ENCODE results near the gene CCSER1.
"Not testable (repeated sequence)": the region's sequence is repeated elsewhere in the genome, so short reads cannot be mapped to it uniquely, and the experiment has no call there.

Gene CCSER1

GRCh38 chr4:90281541-90282355, 154.6 kb downstream of the CCSER1 start:
- no peak for DNase-seq (ENCODE audit: low read depth in 2 of 2, low spot score in 1 of 2)

GRCh38 chr4:90290345-90290744, 163.2 kb downstream of the CCSER1 start:
- no peak for DNase-seq (ENCODE audit: low read depth in 2 of 2, low spot score in 1 of 2)

DNA sequence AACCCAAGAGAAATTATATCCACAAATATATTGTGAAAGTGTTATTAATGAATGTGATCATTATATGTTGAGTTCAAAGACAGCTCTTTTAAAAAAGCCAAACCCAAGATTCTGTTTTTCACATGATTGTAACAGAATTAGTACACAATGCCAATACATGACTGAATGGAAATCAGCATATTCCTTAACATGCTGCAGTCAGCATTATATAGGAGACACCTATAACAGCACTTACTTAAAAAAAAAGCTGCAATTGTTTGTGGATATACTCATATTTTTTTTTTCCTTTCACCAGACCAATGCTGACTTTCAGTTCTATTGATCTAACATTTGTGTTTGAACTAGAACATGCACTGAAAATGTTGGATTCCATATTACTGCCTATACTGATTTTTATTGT, 165.2 kb downstream of the CCSER1 start:
- no peak for DNase-seq (ENCODE audit: low read depth in 2 of 2, low spot score in 1 of 2)

GRCh38 chr4:90293320-90293719, 166.1 kb downstream of the CCSER1 start:
- no peak for DNase-seq (ENCODE audit: low read depth in 2 of 2, low spot score in 1 of 2)

DNA sequence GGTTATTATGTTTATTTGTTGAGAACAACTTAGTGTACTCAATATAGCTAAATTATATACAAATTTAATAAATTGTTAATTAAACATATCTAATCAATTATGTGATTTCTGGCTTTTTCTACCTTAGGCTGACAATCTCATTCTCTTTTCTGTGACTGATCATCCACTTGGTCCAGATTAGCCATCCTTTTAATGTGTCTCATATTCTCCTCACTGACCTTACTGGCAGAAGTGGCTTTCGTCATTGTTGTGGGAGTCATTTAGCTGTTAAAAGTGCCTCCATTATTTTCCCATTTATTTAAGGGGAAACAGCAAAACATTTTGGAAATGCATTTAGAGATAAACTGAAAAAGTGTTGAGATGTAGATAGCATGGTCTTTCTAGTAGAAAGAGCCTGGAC, 172.2 kb downstream of the CCSER1 start:
- DNase-seq (ENCODE audit: low read depth in 2 of 2, low spot score in 1 of 2): no peak

- DNase-seq (ENCODE audit: low read depth in 2 of 2, low spot score in 1 of 2): no peak
These were observed 179.6 kb downstream of the CCSER1 start for GRCh38 chr4:90306810-90307209.

- not testable (repeated sequence) for DNase-seq (ENCODE audit: low read depth in 2 of 2, low spot score in 1 of 2)
These were observed 189.9 kb downstream of the CCSER1 start for GRCh38 chr4:90317140-90317539.

GRCh38 chr4:90317785-90318184, 190.6 kb downstream of the CCSER1 start:
- no peak for DNase-seq (ENCODE audit: low read depth in 2 of 2, low spot score in 1 of 2)

- no peak for DNase-seq (ENCODE audit: low read depth in 2 of 2, low spot score in 1 of 2)
These were observed 191.0 kb downstream of the CCSER1 start for GRCh38 chr4:90318193-90318592.

- DNase-seq (ENCODE audit: low read depth in 2 of 2, low spot score in 1 of 2): no peak
These were observed 201.4 kb downstream of the CCSER1 start for GRCh38 chr4:90328558-90328957.

- DNase-seq (ENCODE audit: low read depth in 2 of 2, low spot score in 1 of 2): no peak
These were observed 203.4 kb downstream of the CCSER1 start for GRCh38 chr4:90330546-90330945.

DNA sequence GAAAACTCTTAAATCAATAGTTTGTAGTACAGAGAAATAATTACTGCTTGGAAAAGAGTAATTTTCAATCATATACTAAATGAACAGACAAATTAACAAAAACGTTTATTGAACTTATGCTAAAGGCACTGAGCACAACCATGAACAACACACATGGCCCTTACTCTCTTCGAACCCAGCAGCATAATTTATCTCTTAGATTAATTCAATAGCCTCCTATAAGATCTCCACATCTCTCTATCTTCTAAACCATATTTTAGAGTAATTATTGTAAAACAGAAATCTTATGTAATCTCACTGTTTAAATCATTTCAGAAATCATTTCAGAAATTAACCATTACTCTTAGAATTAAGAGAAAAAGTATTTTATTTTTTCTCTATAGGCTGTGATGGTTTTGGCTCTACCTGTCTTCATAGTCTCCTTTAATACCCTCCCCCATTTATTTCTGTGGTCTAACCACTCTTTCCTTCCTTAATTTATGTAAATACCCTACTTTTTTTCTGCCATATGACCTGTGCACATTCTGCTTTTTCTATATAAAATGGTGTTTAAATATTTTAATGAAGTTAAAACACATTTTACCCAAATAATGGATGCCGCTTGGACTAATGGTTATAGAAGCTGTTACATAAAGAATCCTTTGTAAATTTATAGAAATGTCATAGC, 218.5 kb downstream of the CCSER1 start:
- no peak for DNase-seq (ENCODE audit: low read depth in 2 of 2, low spot score in 1 of 2)

- DNase-seq (ENCODE audit: low read depth in 2 of 2, low spot score in 1 of 2): no peak
These were observed 222.4 kb downstream of the CCSER1 start for GRCh38 chr4:90349636-90350035.

DNA sequence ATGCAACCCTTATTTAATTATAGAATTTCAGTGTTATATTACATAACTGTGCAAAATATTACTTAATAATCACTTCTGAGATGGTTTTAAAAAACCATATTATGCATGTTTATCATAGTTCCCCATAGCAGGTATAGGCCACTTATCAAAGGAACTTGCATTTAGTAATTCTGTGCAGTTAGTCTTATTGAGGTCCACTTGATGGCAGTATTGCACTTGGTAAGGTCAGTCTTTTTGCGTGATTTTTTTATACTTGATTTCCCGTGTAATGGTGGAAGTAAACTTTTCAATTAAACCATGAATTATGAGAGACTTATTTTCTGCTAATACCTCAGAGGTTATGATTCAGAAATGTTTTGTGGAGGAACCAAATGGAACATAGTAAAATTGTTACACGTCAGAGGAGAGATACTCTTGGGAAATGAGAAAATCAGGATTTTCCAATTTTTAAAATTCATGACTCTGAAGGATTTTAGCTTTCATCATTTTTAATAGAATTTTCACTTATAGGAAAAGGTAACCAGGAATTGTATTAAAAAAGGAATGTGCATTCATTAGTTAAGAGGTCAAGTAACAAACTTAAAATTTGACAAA, 230.0 kb downstream of the CCSER1 start:
- no peak for DNase-seq (ENCODE audit: low read depth in 2 of 2, low spot score in 1 of 2)

GRCh38 chr4:90375081-90375480, 247.9 kb downstream of the CCSER1 start:
- no peak for DNase-seq (ENCODE audit: low read depth in 2 of 2, low spot score in 1 of 2)

- DNase-seq (ENCODE audit: low read depth in 2 of 2, low spot score in 1 of 2): no peak
These were observed 266.0 kb downstream of the CCSER1 start for GRCh38 chr4:90393215-90393614.

- DNase-seq (ENCODE audit: low read depth in 2 of 2, low spot score in 1 of 2): no peak
These were observed 276.6 kb downstream of the CCSER1 start for GRCh38 chr4:90403781-90404180.

GRCh38 chr4:90407897-90408296, 280.7 kb downstream of the CCSER1 start:
- DNase-seq (ENCODE audit: low read depth in 2 of 2, low spot score in 1 of 2): not testable (repeated sequence)

- DNase-seq (ENCODE audit: low read depth in 2 of 2, low spot score in 1 of 2): not testable (repeated sequence)
These were observed 285.6 kb downstream of the CCSER1 start for GRCh38 chr4:90412786-90413185.

DNA sequence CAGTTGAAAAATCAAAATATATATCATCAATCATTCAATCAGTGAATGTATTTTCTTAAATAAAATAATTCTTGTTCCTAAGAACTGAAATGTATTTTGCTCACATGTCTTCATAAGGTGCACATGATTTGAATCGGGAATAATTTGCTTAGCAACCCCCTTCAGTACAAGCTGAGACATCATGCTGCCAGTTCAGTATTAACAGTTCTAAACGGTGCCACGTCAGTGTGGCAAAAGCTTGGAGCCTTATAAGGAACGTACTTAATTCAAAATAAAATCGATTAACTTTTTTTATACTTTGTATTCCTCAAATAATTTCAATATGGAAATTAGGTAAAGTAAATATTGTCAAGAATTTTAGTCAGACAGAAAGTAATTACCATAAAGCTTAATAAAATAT, 287.9 kb downstream of the CCSER1 start:
- no peak for DNase-seq (ENCODE audit: low read depth in 2 of 2, low spot score in 1 of 2)

GRCh38 chr4:90419124-90419711, 292.0 kb downstream of the CCSER1 start:
- no peak for DNase-seq (ENCODE audit: low read depth in 2 of 2, low spot score in 1 of 2)

- DNase-seq (ENCODE audit: low read depth in 2 of 2, low spot score in 1 of 2): no peak
These were observed 294.0 kb downstream of the CCSER1 start for GRCh38 chr4:90421161-90421560.

Measured in stimulated activated CD8-positive, alpha-beta memory T cell treated with anti-CD3 and anti-CD28 coated beads, Interleukin-4, amount 100 ng/mL, for 4 hours (primary cell).